Measurements from ENCODE around the gene UBXN10. TPM values are rescaled to one million over a fixed set of nuclear protein-coding genes. Genes with fewer than 3 reads are reported as not detected.
"Not testable (repeated sequence)": the region's sequence is repeated elsewhere in the genome, so short reads cannot be mapped to it uniquely, and the experiment has no call there.

The UBXN10 gene
- total RNA-seq, 1 donor from 2014 or later, result 0.49 TPM

GRCh38 chr1:20223551-20224419, 37.9 kb downstream of the UBXN10 start:
- H3K36me3 Mint-ChIP-seq (ENCODE audit: unreplicated experiment), result no peaks in the 10 kb centered on the region
- no peak overlapping the region for H3K4me3 Mint-ChIP-seq (ENCODE audit: unreplicated experiment)
- TF ChIP-seq CTCF (IDR thresholded peaks at IDR 0.05; ENCODE audit: partially characterized antibody, unreplicated experiment), result no peak
- no peak overlapping the region for H3K27ac Mint-ChIP-seq (ENCODE audit: unreplicated experiment)
- H3K27me3 Mint-ChIP-seq (ENCODE audit: unreplicated experiment), result peaks cover 3% of the 10 kb centered on the region
- peaks cover 1% of the 10 kb centered on the region for H3K9me3 Mint-ChIP-seq (ENCODE audit: unreplicated experiment)
- no peak for DNase-seq
- H3K4me1 Mint-ChIP-seq (ENCODE audit: low read depth, unreplicated experiment), result peaks cover 8% of the 10 kb centered on the region

- Mint-ChIP-seq H3K4me1 (ENCODE audit: low read depth, unreplicated experiment) (peaks cover 8% of the 10 kb centered on the region), H3K27me3 (ENCODE audit: unreplicated experiment) (peaks cover 5% of the 10 kb centered on the region), H3K27ac (ENCODE audit: unreplicated experiment) (no peak overlapping the region), H3K36me3 (ENCODE audit: unreplicated experiment) (no peaks in the 10 kb centered on the region), H3K4me3 (ENCODE audit: unreplicated experiment) (no peak overlapping the region), H3K9me3 (ENCODE audit: unreplicated experiment) (peaks cover 1% of the 10 kb centered on the region)
- no peak for TF ChIP-seq CTCF (IDR thresholded peaks at IDR 0.05; ENCODE audit: partially characterized antibody, unreplicated experiment)
- no peak for DNase-seq
Observed at GRCh38 chr1:20224546-20224945, 38.6 kb downstream of the UBXN10 start.

- Mint-ChIP-seq H3K9me3 (ENCODE audit: unreplicated experiment) (peaks cover 7% of the 10 kb centered on the region), H3K4me1 (ENCODE audit: low read depth, unreplicated experiment) (peaks cover 5% of the 10 kb centered on the region), H3K4me3 (ENCODE audit: unreplicated experiment) (no peak overlapping the region), H3K27ac (ENCODE audit: unreplicated experiment) (no peak overlapping the region), H3K27me3 (ENCODE audit: unreplicated experiment) (peaks cover 7% of the 10 kb centered on the region), H3K36me3 (ENCODE audit: unreplicated experiment) (no peaks in the 10 kb centered on the region)
- TF ChIP-seq CTCF (IDR thresholded peaks at IDR 0.05; ENCODE audit: partially characterized antibody, unreplicated experiment), result no peak
- no peak for DNase-seq
Observed at GRCh38 chr1:20227704-20228103, 41.8 kb downstream of the UBXN10 start.

GRCh38 chr1:20228314-20228825, 42.5 kb downstream of the UBXN10 start:
- Mint-ChIP-seq H3K36me3 (ENCODE audit: unreplicated experiment) (no peaks in the 10 kb centered on the region), H3K4me3 (ENCODE audit: unreplicated experiment) (no peak overlapping the region), H3K27me3 (ENCODE audit: unreplicated experiment) (peaks cover 7% of the 10 kb centered on the region), H3K27ac (ENCODE audit: unreplicated experiment) (no peak overlapping the region), H3K9me3 (ENCODE audit: unreplicated experiment) (peaks cover 9% of the 10 kb centered on the region), H3K4me1 (ENCODE audit: low read depth, unreplicated experiment) (peaks cover 5% of the 10 kb centered on the region)
- DNase-seq, result no peak
- TF ChIP-seq CTCF (IDR thresholded peaks at IDR 0.05; ENCODE audit: partially characterized antibody, unreplicated experiment), result no peak

GRCh38 chr1:20229171-20229570, 43.3 kb downstream of the UBXN10 start:
- Mint-ChIP-seq H3K9me3 (ENCODE audit: unreplicated experiment) (peaks cover 9% of the 10 kb centered on the region), H3K27ac (ENCODE audit: unreplicated experiment) (no peak overlapping the region), H3K4me1 (ENCODE audit: low read depth, unreplicated experiment) (peaks cover 12% of the 10 kb centered on the region), H3K36me3 (ENCODE audit: unreplicated experiment) (no peaks in the 10 kb centered on the region), H3K4me3 (ENCODE audit: unreplicated experiment) (no peak overlapping the region), H3K27me3 (ENCODE audit: unreplicated experiment) (peaks cover 7% of the 10 kb centered on the region)
- DNase-seq, result no peak
- TF ChIP-seq CTCF (IDR thresholded peaks at IDR 0.05; ENCODE audit: partially characterized antibody, unreplicated experiment), result no peak

- not testable (repeated sequence) for H3K9me3 Mint-ChIP-seq (ENCODE audit: unreplicated experiment); H3K27me3 Mint-ChIP-seq (ENCODE audit: unreplicated experiment); H3K36me3 Mint-ChIP-seq (ENCODE audit: unreplicated experiment); H3K27ac Mint-ChIP-seq (ENCODE audit: unreplicated experiment); H3K4me3 Mint-ChIP-seq (ENCODE audit: unreplicated experiment); DNase-seq
- H3K4me1 Mint-ChIP-seq (ENCODE audit: low read depth, unreplicated experiment), result peaks cover 16% of the 10 kb centered on the region
Observed at GRCh38 chr1:20232564-20232963, 46.7 kb downstream of the UBXN10 start.
